Body of pancreas (tissue), 4 donors: ENCODE results near the gene ABI1. TPM values are rescaled to one million over a fixed set of nuclear protein-coding genes. Genes with fewer than 3 reads are reported as not detected.
A peak's percentile ranks its signal among the peaks of the same experiment; 100 is the strongest.

Experiments used
- ATAC-seq: fragments of 150-250 bp; one replicate; pipeline ENCODE4 v1.9.1; 2016
- DNase-seq, 4 donors: peaks; one replicate each; pipeline ENCODE4 v3.0.0-alpha.2; 2019
- H3K27ac ChIP-seq, 4 donors: fragments of 200-600 bp; sonication (generic); 1 replicate in 3 of 4; 2 replicates in 1 of 4; pipeline versions ENCODE4 v1.5.1 to v1.6.1; 2016 to 2019; ENCODE audit warnings: mild to moderate bottlenecking in 1 of 4, mixed read lengths in 1 of 4, moderate library complexity in 1 of 4
- H3K27me3 ChIP-seq, 2 donors: fragments of 200-600 bp; sonication (generic); one replicate each; pipeline ENCODE4 v1.6.0; 2016; ENCODE audit warnings: mild to moderate bottlenecking in 1 of 2
- H3K36me3 ChIP-seq, 2 donors: fragments of 200-600 bp; sonication (generic); replicated peaks in 1 of 2; 2 replicates each; pipeline ENCODE4 v1.5.1; 2016; ENCODE audit warnings: low read depth in 2 of 2; ENCODE audit not compliant: insufficient read depth in 1 of 2
- H3K4me1 ChIP-seq: fragments of 200-600 bp; sonication (generic); one replicate; pipeline ENCODE4 v1.6.0; 2016
- H3K4me3 ChIP-seq, 2 donors: fragments of 200-600 bp; sonication (generic); 1 replicate in 1 of 2; 2 replicates in 1 of 2; pipeline ENCODE4 v1.5.1; 2016 to 2019
- H3K9me3 ChIP-seq, 3 donors: fragments of 200-600 bp; sonication (generic); 1 replicate in 2 of 3; 2 replicates in 1 of 3; pipeline ENCODE4 v1.5.1; 2016
- POLR2A ChIP-seq, 3 donors: fragments of 450-650 bp; IDR thresholded peaks; one replicate each; pipeline ENCODE4 v1.6.1; 2016; ENCODE audit warnings: antibody characterized with exemption in 3 of 3, mild to moderate bottlenecking in 2 of 3
- WGBS, 2 donors: methylation state at CpG; one replicate each; pipeline ENCODE4 v1.1.5; 2017; 5-methylcytosine and 5-hydroxymethylcytosine counted together
- intact Hi-C: fragments of 100-400 bp; cut with DNase I; formaldehyde crosslinking; loops from one replicate; pipeline ENCODE4 v1.15.1; 2023
- total RNA-seq, 2 donors: library from RNA; depleted of rRNA; stranded (reverse); fragments of >200 nt; gene quantifications; one replicate each; pipeline ENCODE4 v1.1.0, GENCODE V29; 2016
- TF ChIP-seq, protein P1 (sequence below), 7 experiments: fragments of 450-650 bp in 4 of 7; fragments of 200-600 bp in 3 of 7; sonication (generic) in 3 of 7; IDR thresholded peaks; one replicate each; pipeline ENCODE4 v1.5.1; 2016 to 2019; ENCODE audit warnings: antibody characterized with exemption in 7 of 7

ABI1 gene
- total RNA-seq, 2 donors from 2014 or later, result 13.5 to 24.9 TPM

- Histone ChIP-seq H3K27ac (no peak overlapping the region), H3K27me3 (no peaks in the 10 kb centered on the region), H3K4me1 (no peaks in the 10 kb centered on the region), H3K9me3 (no peaks in the 10 kb centered on the region), H3K36me3 (no peaks in the 10 kb centered on the region), H3K4me3 (no peak overlapping the region)
- WGBS, 2 donors, result 64 to 73% methylated on average over 5 of the region's 5 CpGs
- ATAC-seq (no peak), DNase-seq (no peak)
- TF ChIP-seq, protein P1, sequence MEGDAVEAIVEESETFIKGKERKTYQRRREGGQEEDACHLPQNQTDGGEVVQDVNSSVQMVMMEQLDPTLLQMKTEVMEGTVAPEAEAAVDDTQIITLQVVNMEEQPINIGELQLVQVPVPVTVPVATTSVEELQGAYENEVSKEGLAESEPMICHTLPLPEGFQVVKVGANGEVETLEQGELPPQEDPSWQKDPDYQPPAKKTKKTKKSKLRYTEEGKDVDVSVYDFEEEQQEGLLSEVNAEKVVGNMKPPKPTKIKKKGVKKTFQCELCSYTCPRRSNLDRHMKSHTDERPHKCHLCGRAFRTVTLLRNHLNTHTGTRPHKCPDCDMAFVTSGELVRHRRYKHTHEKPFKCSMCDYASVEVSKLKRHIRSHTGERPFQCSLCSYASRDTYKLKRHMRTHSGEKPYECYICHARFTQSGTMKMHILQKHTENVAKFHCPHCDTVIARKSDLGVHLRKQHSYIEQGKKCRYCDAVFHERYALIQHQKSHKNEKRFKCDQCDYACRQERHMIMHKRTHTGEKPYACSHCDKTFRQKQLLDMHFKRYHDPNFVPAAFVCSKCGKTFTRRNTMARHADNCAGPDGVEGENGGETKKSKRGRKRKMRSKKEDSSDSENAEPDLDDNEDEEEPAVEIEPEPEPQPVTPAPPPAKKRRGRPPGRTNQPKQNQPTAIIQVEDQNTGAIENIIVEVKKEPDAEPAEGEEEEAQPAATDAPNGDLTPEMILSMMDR (IDR thresholded peaks at IDR 0.05), result no peak
- TF ChIP-seq POLR2A (IDR thresholded peaks at IDR 0.05), result no peak
- intact Hi-C loops, result no loop called here
Observed at GRCh38 chr10:26738301-26738911, 122.4 kb downstream of the ABI1 start.

GRCh38 chr10:26737730-26738129, 123.0 kb downstream of the ABI1 start:
- Histone ChIP-seq H3K27ac (no peak overlapping the region), H3K4me3 (no peak overlapping the region), H3K27me3 (no peaks in the 10 kb centered on the region), H3K9me3 (no peaks in the 10 kb centered on the region), H3K36me3 (no peaks in the 10 kb centered on the region), H3K4me1 (no peaks in the 10 kb centered on the region)
- DNase-seq (peak in 1 of 4 donors; percentile 51), ATAC-seq (no peak)
- 48 to 69% methylated on average over 1 of the region's 1 CpG for WGBS, 2 donors
- intact Hi-C loops, result no loop called here
- TF ChIP-seq POLR2A (IDR thresholded peaks at IDR 0.05), result no peak
- TF ChIP-seq, protein P1 (IDR thresholded peaks at IDR 0.05), result no peak

GRCh38 chr10:26735435-26735834, 125.3 kb downstream of the ABI1 start:
- DNase-seq, result no peak
- H3K4me1 ChIP-seq, result no peaks in the 10 kb centered on the region
- TF ChIP-seq, protein P1 (IDR thresholded peaks at IDR 0.05), result no peak
- TF ChIP-seq POLR2A (IDR thresholded peaks at IDR 0.05), result no peak
- no peaks in the 10 kb centered on the region for H3K36me3 ChIP-seq
- intact Hi-C loops, result no loop called here
- H3K4me3 ChIP-seq, result no peak overlapping the region
- H3K27ac ChIP-seq, result no peak overlapping the region
- ATAC-seq, result no peak
- 69 to 91% methylated on average over 4 of the region's 4 CpGs for WGBS, 2 donors
- no peaks in the 10 kb centered on the region for H3K9me3 ChIP-seq
- H3K27me3 ChIP-seq, result no peaks in the 10 kb centered on the region

DNA sequence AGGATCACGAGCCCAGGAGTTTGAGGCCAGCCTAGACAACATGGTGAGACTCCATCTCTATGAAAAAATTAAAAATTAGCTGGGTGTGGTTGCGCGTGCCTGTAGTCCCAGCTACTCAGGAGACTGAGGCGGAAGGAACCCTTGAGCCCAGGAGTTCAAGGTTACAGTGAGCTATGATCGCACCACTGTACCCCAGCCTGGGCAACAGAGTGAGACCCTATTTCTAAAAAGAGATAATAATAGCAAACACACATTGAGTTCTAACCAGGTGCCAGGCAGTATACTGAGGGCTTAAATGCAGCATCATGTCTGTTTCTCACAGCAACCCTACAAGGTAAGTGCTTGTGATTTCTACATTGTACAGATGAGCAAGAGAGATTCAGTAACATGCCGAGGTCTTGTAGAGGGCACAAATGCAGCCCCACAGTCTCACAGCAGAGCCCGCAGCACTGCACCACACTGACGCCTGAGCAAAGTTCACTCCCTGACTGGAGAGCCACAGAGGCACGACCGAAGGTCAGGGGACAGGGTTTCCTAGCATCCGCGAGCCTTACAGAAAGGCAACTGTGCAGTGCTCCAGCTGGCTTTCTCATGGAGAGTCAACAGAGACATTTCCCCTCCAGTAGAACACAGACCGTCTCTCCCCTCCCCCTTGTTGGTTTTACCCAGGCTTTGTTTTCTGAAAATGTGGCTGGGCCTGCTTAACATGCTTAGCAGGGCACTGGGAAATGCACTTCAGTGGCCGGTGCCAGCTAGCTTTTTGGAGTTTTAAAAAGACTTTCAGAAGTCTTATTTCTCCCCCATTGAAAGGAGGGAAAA, 126.8 kb downstream of the ABI1 start:
- Histone ChIP-seq H3K4me3 (no peak overlapping the region), H3K9me3 (no peaks in the 10 kb centered on the region), H3K4me1 (no peaks in the 10 kb centered on the region), H3K27ac (no peak overlapping the region), H3K36me3 (no peaks in the 10 kb centered on the region), H3K27me3 (no peaks in the 10 kb centered on the region)
- TF ChIP-seq POLR2A (IDR thresholded peaks at IDR 0.05), result no peak
- TF ChIP-seq, protein P1 (IDR thresholded peaks at IDR 0.05), result no peak
- peak in 3 of 4 donors; percentile 16 to 27 (median 18) for DNase-seq
- WGBS, 2 donors, result 52 to 67% methylated on average over 14 of the region's 14 CpGs
- ATAC-seq, result no peak
- intact Hi-C loops, result no loop called here
